ENCODE results near the gene RSF1. TPM values are rescaled to one million over a fixed set of nuclear protein-coding genes. Genes with fewer than 3 reads are reported as not detected.

The RSF1 gene
- total RNA-seq, 1 experiment from 2014 or later = 12.3 TPM

DNA sequence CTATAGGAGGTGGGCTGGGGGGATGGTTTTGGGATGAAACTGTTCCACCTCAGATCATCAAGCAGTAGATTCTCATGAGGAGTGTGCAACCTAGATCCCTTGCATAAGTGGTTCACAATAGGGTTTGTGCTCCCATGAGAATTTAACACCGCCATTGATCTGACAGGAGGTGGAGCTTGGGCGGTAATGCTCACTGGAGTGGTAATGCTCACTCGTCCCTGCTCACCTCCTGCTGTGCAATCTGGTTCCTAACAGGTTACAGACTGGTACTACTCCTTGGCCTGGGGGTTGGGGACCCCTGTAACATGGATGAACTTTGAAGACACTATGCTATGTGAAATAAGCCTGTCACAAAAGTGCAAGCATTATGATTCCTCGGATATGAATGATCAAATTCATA, 95.9 kb downstream of the RSF1 start:
- DNase-seq (ENCODE audit: low read depth, low spot score) = no peak
- in situ Hi-C loops (cut with HindIII; ENCODE audit: low pct_unique_long_range_greater_than_20kb, low sequenced_read_pairs) = no loop called here

DNA sequence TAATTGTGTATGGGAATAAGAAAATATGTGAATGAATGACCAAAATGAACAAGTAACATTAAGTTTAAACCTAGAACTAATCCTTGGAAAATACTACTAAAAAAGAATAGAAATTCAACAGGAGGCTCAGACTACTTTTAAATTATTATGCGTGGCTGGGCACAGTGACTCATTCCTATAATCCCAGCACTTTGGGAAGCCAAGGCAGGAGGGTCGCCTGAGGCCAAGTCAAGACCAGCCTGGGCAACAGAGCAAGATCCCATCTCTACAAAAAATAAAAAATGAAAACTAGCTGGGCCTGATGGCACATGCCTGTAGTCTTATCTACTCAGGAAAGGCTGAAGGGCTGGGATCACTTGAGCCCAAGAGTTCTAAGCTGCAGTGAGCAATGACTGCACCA, 97.5 kb downstream of the RSF1 start:
- in situ Hi-C loops (cut with HindIII; ENCODE audit: low pct_unique_long_range_greater_than_20kb, low sequenced_read_pairs) = no loop called here
- no peak for DNase-seq (ENCODE audit: low read depth, low spot score)

DNA sequence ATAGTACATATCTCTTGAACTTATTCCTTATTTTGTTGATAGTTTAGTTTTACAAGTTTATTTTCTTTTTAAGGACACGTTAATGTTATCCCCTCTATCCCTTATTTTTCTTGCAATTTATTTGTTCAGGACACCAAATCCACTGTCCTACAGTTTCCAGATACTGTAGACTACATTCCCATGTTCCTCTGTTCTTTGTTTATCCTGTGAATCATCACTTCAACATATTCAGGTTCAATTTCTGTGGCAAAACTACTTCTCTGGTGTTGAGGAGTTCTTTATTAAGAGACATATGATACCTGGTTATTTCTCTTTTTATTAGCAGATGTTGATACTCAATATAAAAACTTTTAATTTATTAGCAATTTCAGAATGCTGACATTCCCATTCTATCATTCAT, 110.2 kb downstream of the RSF1 start:
- in situ Hi-C loops (cut with HindIII; ENCODE audit: low pct_unique_long_range_greater_than_20kb, low sequenced_read_pairs) = no loop called here
- DNase-seq (ENCODE audit: low read depth, low spot score) = no peak

DNA sequence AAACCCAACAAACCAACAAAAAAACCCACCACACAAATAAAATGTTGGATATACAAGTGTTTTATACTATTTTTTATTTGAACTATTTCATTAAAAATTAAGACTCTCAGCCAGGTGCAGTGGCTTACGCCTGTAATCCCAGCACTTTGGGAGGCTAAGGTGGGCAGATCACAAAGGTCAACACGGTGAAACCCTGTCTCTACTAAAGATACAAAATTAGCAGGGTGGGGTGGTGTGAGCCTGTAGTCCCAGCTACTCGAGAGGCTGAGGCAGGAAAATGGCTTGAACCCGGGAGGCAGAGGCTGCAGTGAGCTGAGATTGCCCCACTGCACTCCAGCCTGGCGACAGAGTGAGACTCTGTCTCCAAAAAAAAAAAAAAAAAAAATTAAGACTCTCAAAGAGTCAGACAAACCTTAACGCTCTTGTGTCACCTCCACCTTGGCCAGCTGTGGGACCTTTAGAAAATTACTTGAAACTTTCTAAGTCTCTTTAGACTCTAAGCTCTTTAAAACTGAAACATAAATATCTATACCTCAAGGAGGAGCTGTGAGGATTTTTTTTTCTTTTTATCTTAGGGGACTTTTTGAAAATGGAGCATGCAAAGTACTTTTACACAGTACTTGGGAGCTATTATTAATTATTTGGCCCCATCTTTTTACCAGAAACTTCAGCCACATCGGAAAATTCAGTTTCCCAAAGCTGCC, 114.5 kb downstream of the RSF1 start:
- DNase-seq (ENCODE audit: low read depth, low spot score) = no peak
- in situ Hi-C loops (cut with HindIII; ENCODE audit: low pct_unique_long_range_greater_than_20kb, low sequenced_read_pairs) = no loop called here

DNA sequence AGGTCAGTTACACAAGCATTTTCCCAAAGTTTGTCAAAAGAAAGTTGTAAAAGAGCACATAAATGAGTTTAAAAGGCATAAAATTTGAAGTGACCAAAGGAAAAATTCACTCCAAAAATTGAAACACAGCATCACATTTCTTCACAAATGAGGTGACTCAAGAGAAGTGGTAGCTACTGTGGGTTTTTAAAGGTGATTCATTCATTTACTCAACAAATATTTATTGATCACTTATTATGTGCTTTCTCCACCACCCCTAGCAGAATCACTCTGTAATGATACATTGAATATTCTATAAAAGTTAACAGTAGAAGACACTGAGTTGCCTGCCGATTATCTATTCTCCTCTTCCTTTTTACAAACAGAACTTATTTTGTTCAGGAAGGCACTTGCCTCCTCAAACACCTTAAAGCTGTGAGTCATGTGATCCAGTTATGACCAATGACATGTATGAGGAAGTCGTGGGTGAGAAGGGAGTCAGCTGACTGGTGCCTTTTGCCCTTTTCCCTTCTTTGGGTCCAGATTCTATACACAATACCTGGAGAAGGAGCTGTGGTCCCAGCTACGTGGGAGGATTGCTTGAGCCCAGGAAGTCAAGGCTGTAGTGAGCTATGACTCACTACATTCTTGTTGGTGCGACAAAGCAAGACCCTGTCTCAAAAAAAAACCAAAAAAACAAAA, 115.2 kb downstream of the RSF1 start:
- peak; percentile 26 for DNase-seq (ENCODE audit: low read depth, low spot score)
- in situ Hi-C loops (cut with HindIII; ENCODE audit: low pct_unique_long_range_greater_than_20kb, low sequenced_read_pairs) = no loop called here

DNA sequence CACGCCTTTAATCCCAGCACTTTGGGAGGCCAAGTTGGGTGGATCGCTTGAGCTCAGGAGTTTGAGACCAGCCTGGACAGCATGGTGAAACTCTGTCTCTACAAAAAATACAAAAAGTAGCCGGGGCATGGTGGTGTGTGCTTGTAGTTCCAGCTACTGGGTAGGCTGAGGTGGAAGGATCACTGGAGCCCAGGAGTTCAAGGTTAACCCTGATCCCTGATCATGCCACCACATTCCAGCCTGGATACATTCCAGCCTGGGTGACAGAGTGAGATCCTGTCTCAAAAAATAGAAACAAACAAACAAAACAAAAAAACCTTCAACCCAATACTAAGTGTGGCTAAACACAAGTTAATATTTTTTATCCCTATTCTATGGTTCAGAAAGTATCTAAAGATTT, 116.5 kb downstream of the RSF1 start:
- no peak for DNase-seq (ENCODE audit: low read depth, low spot score)
- in situ Hi-C loops (cut with HindIII; ENCODE audit: low pct_unique_long_range_greater_than_20kb, low sequenced_read_pairs) = no loop called here

DNA sequence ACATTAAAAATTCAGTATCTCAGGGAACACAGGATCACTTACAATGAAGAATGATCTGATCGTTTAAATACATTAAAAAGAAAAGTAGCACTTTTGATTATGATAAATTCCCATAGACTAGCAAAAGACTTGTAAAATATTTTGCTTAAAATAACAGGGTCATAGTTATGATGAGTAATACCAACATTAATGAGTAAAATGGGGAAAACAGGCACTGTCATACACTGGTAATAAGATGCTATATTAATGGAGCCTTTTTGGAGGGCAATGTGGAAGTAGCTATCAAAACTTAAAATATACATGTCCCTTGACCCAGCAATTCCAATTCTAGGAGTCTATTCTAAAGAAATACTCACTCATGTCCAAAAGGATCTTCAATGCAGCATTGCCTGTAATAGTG, 121.1 kb downstream of the RSF1 start:
- in situ Hi-C loops (cut with HindIII; ENCODE audit: low pct_unique_long_range_greater_than_20kb, low sequenced_read_pairs) = no loop called here
- no peak for DNase-seq (ENCODE audit: low read depth, low spot score)

DNA sequence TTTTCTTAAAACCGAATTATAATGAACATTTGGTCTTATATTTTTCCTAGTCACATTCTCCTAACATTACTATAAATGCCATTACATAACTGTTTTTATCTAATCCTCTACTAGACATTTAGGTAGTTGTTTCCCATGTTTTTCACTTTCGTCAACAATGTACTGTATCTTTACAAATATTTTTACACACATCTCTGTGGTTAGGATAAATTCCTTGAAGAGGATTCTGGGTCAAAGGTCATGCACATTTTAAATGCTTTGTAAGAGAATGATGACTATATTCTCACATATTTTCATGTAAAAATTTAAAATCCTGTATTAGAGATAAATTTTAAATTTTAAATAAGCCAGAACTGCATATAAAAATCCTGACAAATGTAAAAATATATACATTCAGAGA, 121.6 kb downstream of the RSF1 start:
- DNase-seq (ENCODE audit: low read depth, low spot score) = no peak
- in situ Hi-C loops (cut with HindIII; ENCODE audit: low pct_unique_long_range_greater_than_20kb, low sequenced_read_pairs) = no loop called here

DNA sequence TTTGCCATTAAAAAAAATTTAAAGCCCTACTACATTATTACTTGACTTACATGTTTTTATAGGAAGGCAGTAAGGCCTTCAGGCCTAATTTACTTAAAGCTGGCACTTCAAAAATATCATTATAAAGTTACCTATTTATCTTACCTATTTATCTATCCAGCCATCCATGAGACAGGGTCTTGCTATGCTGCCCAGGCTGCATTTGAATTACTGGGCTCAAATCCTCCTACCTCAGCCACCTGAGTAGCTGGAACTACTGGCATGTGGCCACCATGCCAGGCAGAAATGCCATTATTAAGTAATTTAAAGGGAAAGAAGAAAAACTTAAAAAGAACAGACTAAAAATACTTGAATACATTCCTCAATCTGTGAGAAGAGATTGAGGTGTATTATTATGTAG, 122.7 kb downstream of the RSF1 start:
- no peak for DNase-seq (ENCODE audit: low read depth, low spot score)
- in situ Hi-C loops (cut with HindIII; ENCODE audit: low pct_unique_long_range_greater_than_20kb, low sequenced_read_pairs) = no loop called here

DNA sequence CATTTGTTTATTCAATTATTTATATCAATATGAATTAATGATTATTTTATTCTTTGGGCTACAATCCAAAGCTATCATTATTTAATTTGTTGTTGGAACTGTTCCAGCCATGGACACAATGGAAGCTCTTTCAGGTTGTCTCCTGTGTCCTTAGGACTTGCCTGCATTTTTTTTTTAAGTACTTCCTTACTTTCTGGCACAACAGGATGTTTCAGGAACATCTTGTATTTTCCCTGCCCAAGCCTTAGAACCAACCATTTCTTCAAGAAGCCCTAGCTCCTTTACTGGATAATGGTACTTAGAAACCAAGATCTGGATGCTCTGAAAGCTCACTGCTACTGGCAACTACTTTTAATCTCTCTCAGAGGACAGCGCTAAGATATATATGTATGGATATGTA, 125.1 kb downstream of the RSF1 start:
- DNase-seq (ENCODE audit: low read depth, low spot score) = no peak
- in situ Hi-C loops (cut with HindIII; ENCODE audit: low pct_unique_long_range_greater_than_20kb, low sequenced_read_pairs) = no loop called here

DNA sequence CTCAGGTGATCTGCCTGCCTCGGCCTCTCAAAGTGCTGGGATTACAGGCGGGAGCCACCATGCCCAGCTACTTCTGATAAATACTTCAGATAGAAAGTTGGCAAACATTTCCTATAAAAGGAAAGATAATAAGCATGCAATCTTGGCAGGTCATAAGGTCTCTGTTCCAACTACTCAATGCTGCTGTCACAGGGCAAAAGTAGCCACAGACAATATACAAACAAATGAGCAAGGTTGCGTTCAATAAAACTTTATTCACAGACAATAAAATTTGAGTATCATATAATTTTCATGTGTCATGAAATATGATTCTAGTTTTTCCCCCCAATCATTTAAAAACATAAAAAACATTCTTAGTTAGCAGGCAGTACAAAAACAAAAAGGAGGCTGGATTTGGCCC, 129.9 kb downstream of the RSF1 start:
- no peak for DNase-seq (ENCODE audit: low read depth, low spot score)
- in situ Hi-C loops (cut with HindIII; ENCODE audit: low pct_unique_long_range_greater_than_20kb, low sequenced_read_pairs) = no loop called here

DNA sequence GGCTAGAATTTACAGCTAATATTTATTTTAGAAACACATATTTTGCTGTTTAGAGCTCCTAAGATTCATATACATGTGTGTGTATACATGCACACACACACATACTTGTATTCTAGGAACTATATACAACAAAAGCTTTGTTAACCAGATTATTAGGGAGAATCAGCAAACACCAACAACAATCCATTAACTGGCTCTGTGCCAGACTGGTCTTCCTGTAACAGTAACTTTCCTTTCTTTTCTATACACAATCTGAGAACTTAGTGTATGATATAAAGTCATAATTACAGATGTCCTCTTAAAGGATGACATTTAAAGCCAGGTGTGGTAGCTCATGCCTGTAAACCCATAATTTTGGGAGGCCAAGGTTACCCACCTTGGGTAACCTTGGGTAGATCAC, 133.4 kb downstream of the RSF1 start:
- in situ Hi-C loops (cut with HindIII; ENCODE audit: low pct_unique_long_range_greater_than_20kb, low sequenced_read_pairs) = no loop called here
- DNase-seq (ENCODE audit: low read depth, low spot score) = no peak

DNA sequence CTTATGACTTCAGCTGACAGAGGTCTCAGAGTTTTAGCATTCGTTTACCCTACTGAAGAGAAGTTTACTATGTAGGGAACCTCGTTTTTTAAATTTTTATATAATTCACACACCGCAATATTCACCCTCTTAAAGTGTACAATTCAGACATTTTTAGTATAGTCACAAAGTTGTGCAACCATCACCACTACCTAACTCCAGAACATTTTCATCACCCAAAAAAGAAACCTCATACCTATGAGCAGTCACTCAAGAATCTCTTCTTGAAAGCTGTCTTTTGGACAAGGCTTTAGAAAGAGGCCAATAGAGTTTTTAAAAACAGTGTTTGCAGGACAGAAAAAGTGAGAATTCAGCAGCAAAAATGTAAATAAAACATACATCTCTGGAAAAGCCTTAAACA, 143.4 kb downstream of the RSF1 start:
- in situ Hi-C loops (cut with HindIII; ENCODE audit: low pct_unique_long_range_greater_than_20kb, low sequenced_read_pairs) = no loop called here
- DNase-seq (ENCODE audit: low read depth, low spot score) = no peak

DNA sequence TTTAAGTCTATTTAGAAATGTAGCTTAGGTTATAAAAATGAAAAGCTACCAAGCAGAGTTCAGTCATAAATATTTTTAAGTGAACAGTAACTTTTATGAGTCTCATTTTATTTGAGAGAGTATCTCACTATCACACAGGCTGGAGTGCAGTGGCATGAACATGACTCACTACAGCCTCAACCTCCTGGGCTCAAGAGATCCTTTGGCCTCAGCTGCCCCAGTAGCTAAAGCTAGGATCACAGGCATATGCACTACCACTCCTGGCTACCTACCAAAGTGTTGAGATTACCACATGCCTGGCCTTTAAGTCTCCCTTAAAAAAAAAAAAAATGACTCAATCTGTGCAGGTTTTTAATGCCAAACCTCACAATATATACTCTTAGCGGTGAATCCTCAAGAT, 148.3 kb downstream of the RSF1 start:
- no peak for DNase-seq (ENCODE audit: low read depth, low spot score)

DNA sequence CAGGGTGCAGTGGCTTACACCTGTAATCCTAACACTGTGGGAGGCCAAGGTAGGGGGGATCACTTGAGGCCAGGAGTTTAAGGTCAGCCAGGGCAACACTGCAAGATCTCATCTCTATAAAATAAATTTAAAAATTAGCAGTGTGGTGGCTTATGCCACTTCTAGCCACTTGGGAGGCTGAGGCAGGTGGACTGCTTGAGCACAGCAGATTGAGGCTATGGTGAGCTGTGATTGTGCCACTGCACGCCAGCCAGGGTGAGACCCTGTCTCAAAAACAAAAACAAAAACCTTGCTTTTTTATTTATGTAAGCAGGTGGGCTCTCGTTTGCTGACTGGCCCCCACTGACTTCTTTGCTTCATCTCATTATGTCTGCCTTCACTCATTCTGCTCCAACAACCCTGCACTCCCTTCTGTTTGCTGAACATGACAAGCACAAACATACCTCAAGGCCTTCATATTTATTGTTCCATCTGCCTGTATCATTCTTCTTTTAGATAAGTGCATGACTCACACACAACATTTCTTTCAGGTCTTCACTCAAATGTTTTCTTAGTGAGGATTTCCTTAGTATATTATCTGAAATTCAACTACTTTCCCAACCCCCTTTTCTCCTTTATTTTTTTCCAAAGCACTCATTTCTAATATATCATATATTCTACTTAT, 150.5 kb downstream of the RSF1 start:
- in situ Hi-C loops (cut with HindIII; ENCODE audit: low pct_unique_long_range_greater_than_20kb, low sequenced_read_pairs) = no loop called here
- no peak for DNase-seq (ENCODE audit: low read depth, low spot score)

More for the DNA sequence above, 148.3 kb downstream of the RSF1 start:
- in situ Hi-C loops (cut with HindIII; ENCODE audit: low pct_unique_long_range_greater_than_20kb, low sequenced_read_pairs) = no loop called here

DNA sequence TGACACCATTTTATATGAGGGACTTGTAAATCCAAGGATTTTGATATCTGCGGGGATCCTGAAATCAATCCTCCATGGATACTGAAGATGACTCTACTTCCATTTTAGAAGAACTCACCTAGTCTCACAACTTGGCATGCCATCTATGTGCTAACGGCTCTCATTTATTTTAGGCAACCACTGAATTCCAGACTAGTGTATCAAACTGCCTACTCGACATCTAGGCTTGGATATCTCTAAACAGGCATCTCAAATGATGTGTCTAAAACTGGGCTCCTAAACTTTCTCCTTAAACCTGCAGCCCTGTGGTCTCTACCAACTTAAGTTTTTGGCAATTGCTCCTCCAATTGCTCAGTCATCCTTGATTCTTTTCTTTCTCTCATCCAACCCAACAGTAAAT, 151.8 kb downstream of the RSF1 start:
- in situ Hi-C loops (cut with HindIII; ENCODE audit: low pct_unique_long_range_greater_than_20kb, low sequenced_read_pairs) = no loop called here
- DNase-seq (ENCODE audit: low read depth, low spot score) = no peak

DNA sequence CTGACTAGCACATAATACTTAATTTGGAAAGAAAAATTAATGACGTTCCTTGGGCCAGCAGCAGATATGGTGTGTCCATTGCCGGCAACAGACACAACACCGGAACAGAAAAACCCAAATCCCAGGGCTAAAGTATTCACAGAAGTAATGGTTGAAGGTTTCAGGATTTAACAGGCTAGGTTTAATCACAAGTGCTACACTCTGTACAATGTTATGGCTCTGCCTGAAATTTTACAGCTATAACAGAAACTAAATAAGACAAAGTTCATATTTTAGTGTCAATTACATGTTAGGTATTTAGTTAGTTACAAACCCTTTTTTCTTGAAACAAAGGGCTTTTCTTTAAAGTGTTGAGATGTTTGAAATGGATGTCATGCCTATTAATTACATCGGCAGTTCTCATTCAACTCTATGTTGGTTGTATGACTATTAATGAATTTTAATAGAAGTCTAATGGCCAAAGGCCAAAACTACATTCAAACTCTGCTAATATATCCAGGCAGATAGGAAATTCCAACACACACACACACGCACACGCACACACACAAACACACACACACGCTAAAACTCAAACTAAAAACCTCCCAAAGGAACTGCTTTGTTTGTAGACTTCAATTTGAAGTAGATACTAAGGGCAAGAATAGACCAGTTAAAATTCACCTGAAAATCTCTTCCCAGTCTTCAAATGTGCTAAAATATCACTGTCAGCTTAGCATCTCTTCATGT, 155.1 kb downstream of the RSF1 start:
- in situ Hi-C loops (cut with HindIII; ENCODE audit: low pct_unique_long_range_greater_than_20kb, low sequenced_read_pairs) = no loop called here
- no peak for DNase-seq (ENCODE audit: low read depth, low spot score)

DNA sequence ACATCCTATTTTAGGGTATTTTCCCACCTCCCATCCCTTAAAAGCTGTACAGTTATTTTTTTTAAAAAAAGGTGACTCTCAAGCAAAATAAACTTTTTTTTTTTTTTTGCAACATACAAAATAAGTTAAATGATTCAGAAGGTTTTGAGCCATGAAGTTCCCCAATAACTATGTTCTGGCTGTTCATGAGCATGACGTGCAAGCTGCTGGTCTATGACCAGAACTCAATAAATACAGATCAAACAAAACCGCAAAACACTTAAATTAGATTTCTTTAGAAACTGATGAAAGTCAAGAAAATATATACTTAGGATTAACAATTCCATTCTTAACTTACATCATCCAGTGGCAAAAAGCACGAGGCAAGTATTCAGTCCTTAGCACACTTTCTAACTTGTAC, 158.9 kb downstream of the RSF1 start:
- no peak for DNase-seq (ENCODE audit: low read depth, low spot score)
- in situ Hi-C loops (cut with HindIII; ENCODE audit: low pct_unique_long_range_greater_than_20kb, low sequenced_read_pairs) = no loop called here

All from SK-MEL-5 (cell line).